Endothelial cell of umbilical vein (primary cell): ENCODE results near the gene ORC1. TPM values are rescaled to one million over a fixed set of nuclear protein-coding genes. Genes with fewer than 3 reads are reported as not detected.

Experiments used
- BruUV-seq: library from RNA; stranded (reverse); fragments of 400-500 nt; replicated peaks from 2 replicates; lab custom pipeline; 2021; lab: Mats Ljungman, UMichigan
- CTCF ChIA-PET: fragments of 300-600, 350-600 bp; sonication (Branson Sonifier 250); formaldehyde crosslinking; loops from one replicate; lab custom pipeline; 2021; ENCODE audit warnings: antibody characterized with exemption, inconsistent platforms; lab: Charles Lee
- POLR2A ChIA-PET: fragments of 300-600, 350-600 bp; sonication (Branson Sonifier 250); formaldehyde crosslinking; loops from one replicate; lab custom pipeline; 2021; ENCODE audit warnings: antibody characterized with exemption, inconsistent platforms; lab: Charles Lee
- DNase-seq: peaks from one replicate; pipeline ENCODE4 v3.0.0-alpha.2; 2011; ENCODE audit warnings: low read depth, low spot score
- FAIRE-seq: peaks from 2 replicates; lab custom pipeline; 2011; peaks lifted over from hg19 to GRCh38; lab: Jason Lieb, UNC
- H2AFZ ChIP-seq: 2 replicates; pipeline ENCODE4 v1.6.0; 2012; ENCODE audit warnings: low read depth, low read length, control low read depth, inconsistent platforms
- H3K27ac ChIP-seq: 2 replicates; pipeline ENCODE4 v1.5.1; 2011; ENCODE audit warnings: low read depth, mild to moderate bottlenecking, control low read depth, low read length, moderate library complexity; ENCODE audit not compliant: insufficient read depth
- H3K27me3 ChIP-seq, 2 experiments: 2 replicates each; pipeline versions ENCODE4 v1.6.0 to v1.6.1; 2011; ENCODE audit warnings: low read length in 2 of 2, mixed read lengths in 1 of 2; ENCODE audit not compliant: control insufficient read depth in 2 of 2, insufficient read depth in 2 of 2
- H3K36me3 ChIP-seq, 2 experiments: 2 replicates in 1 of 2; 3 replicates in 1 of 2; pipeline ENCODE4 v1.5.1; 2011; ENCODE audit warnings: low read length in 2 of 2, mild to moderate bottlenecking in 1 of 2, moderate library complexity in 1 of 2; ENCODE audit not compliant: control insufficient read depth in 2 of 2, insufficient read depth in 2 of 2; ENCODE audit errors: extremely low read depth in 1 of 2
- H3K4me1 ChIP-seq: 3 replicates; pipeline ENCODE4 v1.5.1; 2011; ENCODE audit warnings: mild to moderate bottlenecking, low read length; ENCODE audit not compliant: control insufficient read depth, insufficient read depth; ENCODE audit errors: extremely low read depth
- H3K4me2 ChIP-seq: 2 replicates; pipeline ENCODE4 v1.6.1; 2011; ENCODE audit warnings: low read length, control low read depth, mixed read lengths; ENCODE audit not compliant: insufficient read depth
- H3K4me3 ChIP-seq, 3 experiments: fragments of 200-600 bp in 1 of 3; sonication (generic), shearing (Covaris generic) in 1 of 3; replicated peaks in 1 of 3; 2 replicates each; pipeline ENCODE4 v1.5.1; 2011 to 2016; ENCODE audit warnings: control low read depth in 3 of 3, low read length in 3 of 3, mild to moderate bottlenecking in 2 of 3, inconsistent platforms in 1 of 3, low read depth in 1 of 3, moderate library complexity in 1 of 3; ENCODE audit not compliant: insufficient read depth in 1 of 3
- H3K79me2 ChIP-seq: 2 replicates; pipeline ENCODE4 v1.6.0; 2012; ENCODE audit warnings: low read length, inconsistent platforms; ENCODE audit not compliant: control insufficient read depth, insufficient read depth
- H3K9ac ChIP-seq: replicated peaks from 2 replicates; pipeline ENCODE3; 2011; ENCODE audit warnings: low read length, control low read depth; ENCODE audit not compliant: insufficient read depth; ENCODE audit errors: extremely low read depth
- H3K9me1 ChIP-seq: replicated peaks from 3 replicates; pipeline ENCODE4 v1.6.0; 2011; ENCODE audit warnings: mild to moderate bottlenecking, low read length; ENCODE audit not compliant: control insufficient read depth, insufficient read depth; ENCODE audit errors: extremely low read depth
- H3K9me3 ChIP-seq: replicated peaks from 2 replicates; pipeline ENCODE4 v1.5.1; 2012; ENCODE audit warnings: low read length, inconsistent platforms; ENCODE audit not compliant: control insufficient read depth, insufficient read depth
- H4K20me1 ChIP-seq: replicated peaks from 2 replicates; pipeline ENCODE3; 2011; ENCODE audit warnings: mild to moderate bottlenecking, low read length; ENCODE audit not compliant: control insufficient read depth, insufficient read depth; ENCODE audit errors: extremely low read depth
- CTCF ChIP-seq, 2 donors: IDR thresholded peaks; 1 replicate in 1 of 2; 2 replicates in 1 of 2; pipeline ENCODE4 v1.5.1; 2011; ENCODE audit warnings: low read length in 2 of 2, mild to moderate bottlenecking in 2 of 2, moderate library complexity in 2 of 2, control low read depth in 1 of 2, inconsistent platforms in 1 of 2, low read depth in 1 of 2; ENCODE audit not compliant: insufficient read depth in 1 of 2; ENCODE audit errors: extremely low read depth in 1 of 2
- EZH2 ChIP-seq: IDR thresholded peaks from 2 replicates; pipeline ENCODE4 v1.6.1; 2012; ENCODE audit warnings: borderline replicate concordance, low read depth, mild to moderate bottlenecking, moderate library complexity, low read length, inconsistent platforms; ENCODE audit not compliant: severe bottlenecking
- FOS ChIP-seq: IDR thresholded peaks from 2 replicates; pipeline ENCODE4 v1.6.1; 2011; ENCODE audit warnings: mild to moderate bottlenecking, low read length, moderate library complexity, borderline replicate concordance; ENCODE audit not compliant: insufficient read depth
- GATA2 ChIP-seq: IDR thresholded peaks from 2 replicates; pipeline ENCODE4 v1.7.0; 2011; ENCODE audit warnings: low read depth, mild to moderate bottlenecking, moderate library complexity, mixed read lengths, low read length; ENCODE audit not compliant: insufficient read length, insufficient read depth
- JUN ChIP-seq: IDR thresholded peaks from 2 replicates; pipeline ENCODE4 v1.6.1; 2011; ENCODE audit warnings: borderline replicate concordance, low read depth; ENCODE audit not compliant: insufficient read length, insufficient read depth
- MAX ChIP-seq: IDR thresholded peaks from 2 replicates; pipeline ENCODE4 v1.6.1; 2011; ENCODE audit not compliant: insufficient read depth, insufficient read length
- MYC ChIP-seq: IDR thresholded peaks from one replicate; pipeline ENCODE4 v1.6.1; 2011; ENCODE audit warnings: mild to moderate bottlenecking, low read depth, low read length
- POLR2A ChIP-seq: IDR thresholded peaks from 2 replicates; pipeline ENCODE4 v1.6.1; 2012; ENCODE audit warnings: low read depth, mild to moderate bottlenecking, control low read depth, low read length
- POLR2AphosphoS5 ChIP-seq: IDR thresholded peaks from 2 replicates; pipeline ENCODE4 v1.6.1; 2012; ENCODE audit warnings: low read depth, mild to moderate bottlenecking, control low read depth, low read length, moderate library complexity; ENCODE audit not compliant: insufficient read depth
- dilution Hi-C: fragments of 300-500 bp; cut with MboI; formaldehyde crosslinking; loops from one replicate; pipeline ENCODE4 v1.15.0; 2019; ENCODE audit warnings: low sequenced_read_pairs; ENCODE audit not compliant: extremely low pct_ligation_motif_present
- intact Hi-C: fragments of 100-400 bp; cut with micrococcal nuclease; formaldehyde crosslinking; loops from one replicate; pipeline ENCODE4 v1.10.0; 2022
- polyA plus RNA-seq, 4 experiments: library from polyadenylated mRNA; depleted of rRNA in 3 of 4; stranded (reverse) in 3 of 4; unstranded in 1 of 4; fragments of >200 nt; gene quantifications; 2 replicates each; pipeline versions ENCODE4 v1.2.1 to v1.2.3, GENCODE V29; 2011 to 2012; ENCODE audit warnings: missing spikeins in 1 of 4
- total RNA-seq: library from RNA; stranded (reverse); gene quantifications from 2 replicates; pipeline ENCODE4 v1.2.3, GENCODE V29; 2021

Gene ORC1
- total and polyA plus RNA-seq, 2 donors (not counting 3 experiments of a cell fraction or from before 2014, with no cell fraction given) = 6.5 to 12.0 TPM

GRCh38 chr1:52360595-52360968 is 43.6 kb downstream of the ORC1 start:
- no peak for DNase-seq
- BruUV-seq = no TSS peak
- no peak overlapping the region for H2AFZ ChIP-seq
- H3K9me3 ChIP-seq = no peaks in the 10 kb centered on the region
- POLR2A ChIA-PET = interaction anchor here (0.6 kb wide), 1 partner anchor 939 kb away, joined by 3 read pairs; no protein-coding TSS in a partner anchor
- TF ChIP-seq GATA2 (no peak), JUN (no peak), POLR2AphosphoS5 (no peak), CTCF (IDR thresholded peaks at IDR 0.05; ENCODE audit: extremely low read depth in 1 of 2, insufficient read depth in 1 of 2, low read depth in 1 of 2, low read length in 2 of 2) (no peak), MYC (no peak), EZH2 (no peak), FOS (no peak), MAX (no peak), POLR2A (no peak)
- H3K4me2 ChIP-seq = no peak overlapping the region
- H3K36me3 ChIP-seq = peaks cover 22 to 70% of the 10 kb centered on the region in 2 experiments
- no peaks in the 10 kb centered on the region for H3K27me3 ChIP-seq
- dilution Hi-C loops = no loop called here
- H3K9ac ChIP-seq = no peak overlapping the region
- H3K79me2 ChIP-seq = peaks cover 24% of the 10 kb centered on the region
- peaks cover 7% of the 10 kb centered on the region for H3K4me1 ChIP-seq
- H4K20me1 ChIP-seq = no peaks in the 10 kb centered on the region
- H3K27ac ChIP-seq = no peak overlapping the region
- no peak overlapping the region for H3K4me3 ChIP-seq
- CTCF ChIA-PET = interaction anchor here (0.5 to 1.4 kb wide), 2 partner anchors 326 to 380 kb away, joined by 3 read pairs; no protein-coding TSS in a partner anchor
- FAIRE-seq = no peak
- intact Hi-C loops = no loop called here
- no peaks in the 10 kb centered on the region for H3K9me1 ChIP-seq
